Activated T-helper 1 cell treated with anti-CD3 and anti-CD28 coated beads, Interleukin-12 subunit alpha, Interleukin-12 subunit beta, Interleukin-2, Interleukin-4 antibody, amounts not matched to agents 30 ng/mL and 10 ng/mL and 1 ng/mL, durations not matched to agents 14 hours and 24 hours and 36 hours (primary cell): ENCODE data around the gene ITGB4. TPM values are rescaled to one million over a fixed set of nuclear protein-coding genes. Genes with fewer than 3 reads are reported as not detected.
A peak's percentile ranks its signal among the peaks of the same experiment; 100 is the strongest.
"Not testable (repeated sequence)": the region's sequence is repeated elsewhere in the genome, so short reads cannot be mapped to it uniquely, and the experiment has no call there.

Source experiments
- DNase-seq: peaks from one replicate; pipeline ENCODE4 v3.0.0; 2021; ENCODE audit warnings: low spot score
- H3K27ac Mint-ChIP-seq: one replicate; pipeline ENCODE4 v1.8.0; 2021; ENCODE audit warnings: mild to moderate bottlenecking, mixed read lengths
- H3K27me3 Mint-ChIP-seq: one replicate; pipeline ENCODE4 v1.8.0; 2022; ENCODE audit warnings: mild to moderate bottlenecking, moderate library complexity, mixed read lengths; ENCODE audit not compliant: insufficient read depth
- H3K36me3 Mint-ChIP-seq: one replicate; pipeline ENCODE4 v1.8.0; 2021; ENCODE audit warnings: low read depth, mixed read lengths
- H3K4me1 Mint-ChIP-seq: one replicate; pipeline ENCODE4 v1.8.0; 2021; ENCODE audit warnings: low read depth, mixed read lengths
- H3K4me3 Mint-ChIP-seq: one replicate; pipeline ENCODE4 v1.8.0; 2021; ENCODE audit warnings: mild to moderate bottlenecking, moderate library complexity, mixed read lengths
- H3K9me3 Mint-ChIP-seq: one replicate; pipeline ENCODE4 v1.8.0; 2021; ENCODE audit warnings: mixed read lengths
- intact Hi-C: fragments of 100-400 bp; cut with micrococcal nuclease; formaldehyde crosslinking; loops from one replicate; pipeline ENCODE4 v1.15.1; 2024
- total RNA-seq: library from RNA; stranded (reverse); gene quantifications from 2 replicates; pipeline ENCODE4 v1.2.3, GENCODE V29; 2022

ITGB4 gene
- total RNA-seq, 1 donor from 2014 or later: 1.4 TPM

- H3K27me3 Mint-ChIP-seq: peaks cover 9% of the 10 kb centered on the region
- H3K4me3 Mint-ChIP-seq: peak overlapping the region; percentile 38
- no peaks in the 10 kb centered on the region for H3K9me3 Mint-ChIP-seq
- DNase-seq: no peak
- peaks cover 3% of the 10 kb centered on the region for H3K36me3 Mint-ChIP-seq
- H3K27ac Mint-ChIP-seq: peak overlapping the region; percentile 70
- intact Hi-C loops: no loop called here
- peaks cover 11% of the 10 kb centered on the region for H3K4me1 Mint-ChIP-seq
Measured at GRCh38 chr17:75754378-75755204, 33.3 kb downstream of the ITGB4 start.

- H3K9me3 Mint-ChIP-seq: no peaks in the 10 kb centered on the region
- peak overlapping the region; percentile 70 for H3K27ac Mint-ChIP-seq
- H3K36me3 Mint-ChIP-seq: peaks cover 3% of the 10 kb centered on the region
- DNase-seq: no peak
- peaks cover 9% of the 10 kb centered on the region for H3K27me3 Mint-ChIP-seq
- H3K4me3 Mint-ChIP-seq: peak overlapping the region; percentile 38
- H3K4me1 Mint-ChIP-seq: peaks cover 6% of the 10 kb centered on the region
- intact Hi-C loops: no loop called here
Measured at GRCh38 chr17:75755205-75755901, 34.1 kb downstream of the ITGB4 start.

GRCh38 chr17:75755990-75756389 lies 34.7 kb downstream of the ITGB4 start:
- DNase-seq: no peak
- Mint-ChIP-seq H3K9me3 (no peaks in the 10 kb centered on the region), H3K4me1 (peaks cover 6% of the 10 kb centered on the region), H3K4me3 (no peak overlapping the region), H3K27ac (peak overlapping the region; percentile 34), H3K36me3 (peaks cover 3% of the 10 kb centered on the region), H3K27me3 (peaks cover 7% of the 10 kb centered on the region)
- intact Hi-C loops: no loop called here

- no peak for DNase-seq
- intact Hi-C loops: no loop called here
- Mint-ChIP-seq H3K9me3 (no peaks in the 10 kb centered on the region), H3K27me3 (peaks cover 3% of the 10 kb centered on the region), H3K27ac (no peak overlapping the region), H3K36me3 (peaks cover 3% of the 10 kb centered on the region), H3K4me3 (no peak overlapping the region), H3K4me1 (peaks cover 6% of the 10 kb centered on the region)
Measured at GRCh38 chr17:75756451-75757085, 35.3 kb downstream of the ITGB4 start.

GRCh38 chr17:75757086-75757681 lies 35.9 kb downstream of the ITGB4 start:
- Mint-ChIP-seq H3K4me3 (no peak overlapping the region), H3K4me1 (peaks cover 6% of the 10 kb centered on the region), H3K36me3 (peaks cover 3% of the 10 kb centered on the region), H3K27me3 (peaks cover 3% of the 10 kb centered on the region), H3K9me3 (no peaks in the 10 kb centered on the region), H3K27ac (no peak overlapping the region)
- intact Hi-C loops: no loop called here
- no peak for DNase-seq

GRCh38 chr17:75758131-75758905 lies 37.1 kb downstream of the ITGB4 start:
- no peak overlapping the region for H3K4me3 Mint-ChIP-seq
- no peak overlapping the region for H3K27ac Mint-ChIP-seq
- H3K9me3 Mint-ChIP-seq: no peaks in the 10 kb centered on the region
- H3K27me3 Mint-ChIP-seq: no peaks in the 10 kb centered on the region
- intact Hi-C loops: no loop called here
- peaks cover 3% of the 10 kb centered on the region for H3K36me3 Mint-ChIP-seq
- H3K4me1 Mint-ChIP-seq: peaks cover 12% of the 10 kb centered on the region
- DNase-seq: no peak

GRCh38 chr17:75759457-75759856 lies 38.2 kb downstream of the ITGB4 start:
- no peak for DNase-seq
- Mint-ChIP-seq H3K9me3 (no peaks in the 10 kb centered on the region), H3K27ac (no peak overlapping the region), H3K4me3 (no peak overlapping the region), H3K4me1 (peaks cover 11% of the 10 kb centered on the region), H3K27me3 (no peaks in the 10 kb centered on the region), H3K36me3 (peaks cover 3% of the 10 kb centered on the region)
- intact Hi-C loops: no loop called here

- H3K9me3 Mint-ChIP-seq, H3K4me1 Mint-ChIP-seq, H3K4me3 Mint-ChIP-seq, H3K36me3 Mint-ChIP-seq, H3K27ac Mint-ChIP-seq, intact Hi-C loops, DNase-seq, H3K27me3 Mint-ChIP-seq: not testable (repeated sequence)
Measured at GRCh38 chr17:75759978-75760640, 38.9 kb downstream of the ITGB4 start.

- no peaks in the 10 kb centered on the region for H3K9me3 Mint-ChIP-seq
- intact Hi-C loops: no loop called here
- no peak for DNase-seq
- peaks cover 2% of the 10 kb centered on the region for H3K36me3 Mint-ChIP-seq
- H3K27ac Mint-ChIP-seq: peak overlapping the region; percentile 34
- no peaks in the 10 kb centered on the region for H3K27me3 Mint-ChIP-seq
- peak overlapping the region; percentile 47 for H3K4me3 Mint-ChIP-seq
- peaks cover 6% of the 10 kb centered on the region for H3K4me1 Mint-ChIP-seq
Measured at GRCh38 chr17:75762513-75763268, 41.4 kb downstream of the ITGB4 start.

- intact Hi-C loops: no loop called here
- no peak overlapping the region for H3K27ac Mint-ChIP-seq
- H3K9me3 Mint-ChIP-seq: no peaks in the 10 kb centered on the region
- H3K27me3 Mint-ChIP-seq: no peaks in the 10 kb centered on the region
- no peak for DNase-seq
- H3K4me1 Mint-ChIP-seq: peaks cover 6% of the 10 kb centered on the region
- H3K36me3 Mint-ChIP-seq: no peaks in the 10 kb centered on the region
- H3K4me3 Mint-ChIP-seq: peak overlapping the region; percentile 47
Measured at GRCh38 chr17:75763269-75763607, 42.0 kb downstream of the ITGB4 start.

- H3K4me1 Mint-ChIP-seq: peaks cover 6% of the 10 kb centered on the region
- H3K27ac Mint-ChIP-seq: peak overlapping the region; percentile 67
- H3K4me3 Mint-ChIP-seq: peak overlapping the region; percentile 84
- intact Hi-C loops: loop anchor here (2.0 kb wide), 3 partner anchors 15 to 85 kb away; a partner anchor contains a TSS
- no peaks in the 10 kb centered on the region for H3K36me3 Mint-ChIP-seq
- no peaks in the 10 kb centered on the region for H3K27me3 Mint-ChIP-seq
- H3K9me3 Mint-ChIP-seq: no peaks in the 10 kb centered on the region
- DNase-seq: no peak
Measured at GRCh38 chr17:75763613-75764416, 42.6 kb downstream of the ITGB4 start.
